Left ventricle myocardium inferior (tissue), 1 donor: ENCODE results near the gene IL17RE. TPM values are rescaled to one million over a fixed set of nuclear protein-coding genes. Genes with fewer than 3 reads are reported as not detected.

Experiments
- DNase-seq: peaks from one replicate; pipeline ENCODE4 v3.0.0-alpha.2; 2020
- H3K27ac ChIP-seq: fragments of 200-600 bp; replicated peaks from 2 replicates; pipeline ENCODE4 v1.8.0; 2021
- H3K27me3 ChIP-seq: fragments of 200-600 bp; 2 replicates; pipeline ENCODE4 v1.8.0; 2021; ENCODE audit warnings: low read depth
- H3K36me3 ChIP-seq: fragments of 200-600 bp; 2 replicates; pipeline ENCODE4 v1.8.0; 2021
- H3K4me1 ChIP-seq: fragments of 200-600 bp; 2 replicates; pipeline ENCODE4 v1.8.0; 2021
- H3K4me3 ChIP-seq: fragments of 200-600 bp; 2 replicates; pipeline ENCODE4 v1.8.0; 2021; ENCODE audit warnings: mild to moderate bottlenecking, moderate library complexity
- H3K9me3 ChIP-seq: fragments of 200-600 bp; replicated peaks from 2 replicates; pipeline ENCODE4 v1.8.0; 2021
- intact Hi-C: fragments of 100-400 bp; cut with micrococcal nuclease; formaldehyde crosslinking; loops from one replicate; pipeline ENCODE4 v1.11.0; 2022
- total RNA-seq: library from RNA; stranded (reverse); fragmentation: NEBNext Ultra II Directional; extraction: Animal tissue kit (Norgen Biotek cat#: 25700); gene quantifications from one replicate; pipeline ENCODE4 v1.2.1, GENCODE V29; 2021
- TF ChIP-seq, protein P1 (sequence below): fragments of 200-600 bp; IDR thresholded peaks from 2 replicates; pipeline ENCODE4 v1.8.0; 2021; ENCODE audit warnings: antibody characterized with exemption, mild to moderate bottlenecking, borderline replicate concordance
- donor health status: DM: no; HTN: yes; CAD: no; lungs with severe emphysema.

Gene IL17RE
- total RNA-seq, 1 donor from 2014 or later = 0.58 TPM

GRCh38 chr3:9876991-9877390 lies 25.7 kb upstream of the IL17RE start:
- H3K4me1 ChIP-seq = no peaks in the 10 kb centered on the region
- H3K9me3 ChIP-seq = no peaks in the 10 kb centered on the region
- intact Hi-C loops = no loop called here
- no peak overlapping the region for H3K27ac ChIP-seq
- DNase-seq = no peak
- H3K36me3 ChIP-seq = no peaks in the 10 kb centered on the region
- no peaks in the 10 kb centered on the region for H3K27me3 ChIP-seq
- no peak overlapping the region for H3K4me3 ChIP-seq
- TF ChIP-seq, protein P1, sequence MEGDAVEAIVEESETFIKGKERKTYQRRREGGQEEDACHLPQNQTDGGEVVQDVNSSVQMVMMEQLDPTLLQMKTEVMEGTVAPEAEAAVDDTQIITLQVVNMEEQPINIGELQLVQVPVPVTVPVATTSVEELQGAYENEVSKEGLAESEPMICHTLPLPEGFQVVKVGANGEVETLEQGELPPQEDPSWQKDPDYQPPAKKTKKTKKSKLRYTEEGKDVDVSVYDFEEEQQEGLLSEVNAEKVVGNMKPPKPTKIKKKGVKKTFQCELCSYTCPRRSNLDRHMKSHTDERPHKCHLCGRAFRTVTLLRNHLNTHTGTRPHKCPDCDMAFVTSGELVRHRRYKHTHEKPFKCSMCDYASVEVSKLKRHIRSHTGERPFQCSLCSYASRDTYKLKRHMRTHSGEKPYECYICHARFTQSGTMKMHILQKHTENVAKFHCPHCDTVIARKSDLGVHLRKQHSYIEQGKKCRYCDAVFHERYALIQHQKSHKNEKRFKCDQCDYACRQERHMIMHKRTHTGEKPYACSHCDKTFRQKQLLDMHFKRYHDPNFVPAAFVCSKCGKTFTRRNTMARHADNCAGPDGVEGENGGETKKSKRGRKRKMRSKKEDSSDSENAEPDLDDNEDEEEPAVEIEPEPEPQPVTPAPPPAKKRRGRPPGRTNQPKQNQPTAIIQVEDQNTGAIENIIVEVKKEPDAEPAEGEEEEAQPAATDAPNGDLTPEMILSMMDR = no peak

- Histone ChIP-seq H3K9me3 (no peaks in the 10 kb centered on the region), H3K36me3 (no peaks in the 10 kb centered on the region), H3K27me3 (no peaks in the 10 kb centered on the region), H3K4me1 (no peaks in the 10 kb centered on the region), H3K4me3 (no peak overlapping the region), H3K27ac (no peak overlapping the region)
- intact Hi-C loops = no loop called here
- DNase-seq = no peak
- TF ChIP-seq, protein P1 = no peak
Measured at GRCh38 chr3:9878700-9879099, 23.9 kb upstream of the IL17RE start.

DNA sequence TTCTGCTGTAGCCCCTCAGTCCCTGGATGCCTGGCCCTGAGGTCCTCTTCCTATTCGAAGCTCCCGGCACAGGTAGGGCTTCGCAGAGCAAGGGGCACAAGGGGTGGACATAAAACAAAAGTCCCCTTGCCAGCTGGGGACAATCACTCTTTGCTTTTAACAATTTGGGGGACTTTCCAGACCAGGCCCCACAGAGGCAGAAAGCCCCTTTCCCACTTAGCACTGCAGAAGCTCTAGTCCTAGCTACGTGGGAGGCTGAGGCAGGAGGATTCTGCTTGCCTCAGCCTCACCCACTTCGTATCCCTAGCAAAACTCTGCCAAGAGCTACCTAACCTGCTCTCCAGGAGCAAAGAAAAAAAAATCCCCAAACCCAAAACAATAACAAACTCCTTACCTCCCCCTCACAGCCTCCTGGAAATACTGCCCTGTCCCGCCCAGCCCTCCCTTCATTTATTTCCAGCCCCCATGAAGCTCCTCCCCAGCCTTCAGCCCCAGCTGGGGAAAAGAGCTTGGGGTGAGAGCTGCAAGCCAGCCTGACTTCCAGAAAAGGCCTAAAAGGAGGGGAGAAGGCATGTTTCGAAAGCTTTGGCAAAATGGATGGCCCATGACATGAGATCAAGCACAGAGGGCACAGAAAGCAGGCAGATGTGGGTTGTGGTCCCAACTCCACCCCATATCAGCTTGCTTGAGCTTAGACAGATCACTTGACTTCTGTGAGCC lies 22.7 kb upstream of the IL17RE start, which contains the start of gene CIDEC:
CIDEC (minus strand) TSS at position 424 of the 720 bp plus-strand sequence. CDS start 1,767 bp downstream, outside the sequence.
- TF ChIP-seq, protein P1 = no peak
- H3K27me3 ChIP-seq = no peaks in the 10 kb centered on the region
- intact Hi-C loops = no loop called here
- no peaks in the 10 kb centered on the region for H3K9me3 ChIP-seq
- H3K36me3 ChIP-seq = no peaks in the 10 kb centered on the region
- no peak within 1 kb of the TSS for H3K27ac ChIP-seq
- DNase-seq = no peak
- H3K4me3 ChIP-seq = no peak within 1 kb of the TSS
- H3K4me1 ChIP-seq = no peaks in the 10 kb centered on the region

- H3K9me3 ChIP-seq = no peaks in the 10 kb centered on the region
- no peaks in the 10 kb centered on the region for H3K4me1 ChIP-seq
- TF ChIP-seq, protein P1 = no peak
- no peak overlapping the region for H3K4me3 ChIP-seq
- DNase-seq = no peak
- intact Hi-C loops = no loop called here
- H3K27ac ChIP-seq = no peak overlapping the region
- H3K36me3 ChIP-seq = no peaks in the 10 kb centered on the region
- H3K27me3 ChIP-seq = no peaks in the 10 kb centered on the region
Measured at GRCh38 chr3:9881441-9881840, 21.2 kb upstream of the IL17RE start.

- intact Hi-C loops = no loop called here
- no peak for DNase-seq
- TF ChIP-seq, protein P1 = no peak
- H3K36me3 ChIP-seq = no peaks in the 10 kb centered on the region
- H3K27ac ChIP-seq = no peak overlapping the region
- H3K4me3 ChIP-seq = no peak overlapping the region
- H3K4me1 ChIP-seq = no peaks in the 10 kb centered on the region
- H3K27me3 ChIP-seq = no peaks in the 10 kb centered on the region
- no peaks in the 10 kb centered on the region for H3K9me3 ChIP-seq
Measured at GRCh38 chr3:9883706-9884554, 18.7 kb upstream of the IL17RE start.
